Esophagus muscularis mucosa (tissue), 3 donors: ENCODE results near the gene TRIM28.

Experiments
- CTCF ChIP-seq, 3 experiments: fragments of 200-600 bp in 2 of 3; fragments of 450-650 bp in 1 of 3; sonication (generic) in 2 of 3; IDR thresholded peaks; one replicate each; pipeline ENCODE4 v1.5.1; 2017 to 2019; ENCODE audit warnings: antibody characterized with exemption in 3 of 3, mild to moderate bottlenecking in 2 of 3, moderate library complexity in 1 of 3
- POLR2A ChIP-seq: fragments of 450-650 bp; IDR thresholded peaks from one replicate; pipeline ENCODE4 v1.6.1; 2017; ENCODE audit warnings: antibody characterized with exemption, moderate library complexity, mild to moderate bottlenecking, low read depth
- POLR2AphosphoS5 ChIP-seq, 2 donors: sonication (generic); formaldehyde crosslinking; IDR thresholded peaks; one replicate each; pipeline ENCODE4 v1.6.1; 2017; ENCODE audit warnings: antibody characterized with exemption in 2 of 2

- no peak for TF ChIP-seq CTCF (IDR thresholded peaks at IDR 0.05)
- no peak for TF ChIP-seq POLR2AphosphoS5 (IDR thresholded peaks at IDR 0.05)
- TF ChIP-seq POLR2A: no peak
These were observed 1.6 kb downstream of the TRIM28 start for GRCh38 chr19:58545286-58546018.
